ENCODE data around the gene THSD7B. TPM values are rescaled to one million over a fixed set of nuclear protein-coding genes. Genes with fewer than 3 reads are reported as not detected.
"Not testable (repeated sequence)": the region's sequence is repeated elsewhere in the genome, so short reads cannot be mapped to it uniquely, and the experiment has no call there.

The THSD7B gene
- total RNA-seq, 1 donor from 2014 or later, result 0.38 TPM

DNA sequence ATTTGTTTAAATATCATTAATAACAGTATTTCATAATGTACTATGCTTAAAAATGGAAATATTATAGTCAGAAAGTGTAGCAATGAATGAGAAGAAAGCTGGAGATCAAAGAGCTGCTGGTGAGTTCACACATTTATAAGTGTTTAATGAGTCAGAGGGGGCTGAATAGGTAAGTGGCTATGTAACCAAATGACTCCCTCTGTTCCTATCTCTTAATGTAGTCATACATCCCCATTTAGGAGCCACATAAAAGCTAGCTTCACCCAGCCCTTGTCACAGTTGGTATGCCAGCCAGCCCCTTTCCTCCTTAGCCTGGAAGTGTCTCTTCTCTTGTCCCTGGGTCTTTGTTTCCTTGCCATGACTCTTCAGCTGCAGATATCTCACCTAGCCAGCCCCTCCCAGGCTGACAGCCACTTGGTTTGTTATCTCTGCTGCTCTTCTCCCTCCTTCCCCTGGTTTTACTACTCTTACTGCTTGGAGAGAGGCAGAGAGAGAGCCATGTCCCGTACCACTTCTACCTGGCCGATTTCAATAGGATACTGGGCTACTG, 760.4 kb downstream of the THSD7B start:
- Histone ChIP-seq H3K36me3 (no peaks in the 10 kb centered on the region), H3K27ac (no peak overlapping the region), H3K4me1 (no peaks in the 10 kb centered on the region), H3K4me3 (no peak overlapping the region), H3K9me3 (no peaks in the 10 kb centered on the region), H3K27me3 (ENCODE audit: low read depth) (no peaks in the 10 kb centered on the region)
- no peak for ATAC-seq
- no peak for DNase-seq
- TF ChIP-seq, protein P1, sequence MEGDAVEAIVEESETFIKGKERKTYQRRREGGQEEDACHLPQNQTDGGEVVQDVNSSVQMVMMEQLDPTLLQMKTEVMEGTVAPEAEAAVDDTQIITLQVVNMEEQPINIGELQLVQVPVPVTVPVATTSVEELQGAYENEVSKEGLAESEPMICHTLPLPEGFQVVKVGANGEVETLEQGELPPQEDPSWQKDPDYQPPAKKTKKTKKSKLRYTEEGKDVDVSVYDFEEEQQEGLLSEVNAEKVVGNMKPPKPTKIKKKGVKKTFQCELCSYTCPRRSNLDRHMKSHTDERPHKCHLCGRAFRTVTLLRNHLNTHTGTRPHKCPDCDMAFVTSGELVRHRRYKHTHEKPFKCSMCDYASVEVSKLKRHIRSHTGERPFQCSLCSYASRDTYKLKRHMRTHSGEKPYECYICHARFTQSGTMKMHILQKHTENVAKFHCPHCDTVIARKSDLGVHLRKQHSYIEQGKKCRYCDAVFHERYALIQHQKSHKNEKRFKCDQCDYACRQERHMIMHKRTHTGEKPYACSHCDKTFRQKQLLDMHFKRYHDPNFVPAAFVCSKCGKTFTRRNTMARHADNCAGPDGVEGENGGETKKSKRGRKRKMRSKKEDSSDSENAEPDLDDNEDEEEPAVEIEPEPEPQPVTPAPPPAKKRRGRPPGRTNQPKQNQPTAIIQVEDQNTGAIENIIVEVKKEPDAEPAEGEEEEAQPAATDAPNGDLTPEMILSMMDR (IDR thresholded peaks at IDR 0.05), result no peak
- intact Hi-C loops (cut with DNase I), result no loop called here

DNA sequence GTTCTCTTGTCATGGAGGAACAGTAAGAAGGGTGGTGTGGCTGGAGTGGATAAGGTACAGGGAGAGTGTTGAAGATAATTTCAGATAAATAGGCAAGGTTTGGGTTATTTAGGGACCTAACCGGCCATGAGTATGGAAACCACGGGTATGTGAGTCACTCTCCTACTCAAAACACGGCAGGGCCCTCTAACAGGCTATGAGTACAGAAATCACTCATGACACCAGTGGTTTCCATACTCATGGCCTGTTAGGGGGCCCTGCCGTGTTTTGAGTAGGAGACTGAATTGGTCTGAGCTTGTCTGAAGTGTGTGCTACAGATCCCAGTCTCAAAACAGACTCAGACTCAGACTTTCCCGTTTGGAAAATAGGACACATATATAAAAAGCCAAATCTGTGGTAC, 770.6 kb downstream of the THSD7B start:
- Histone ChIP-seq H3K9me3 (no peaks in the 10 kb centered on the region), H3K4me3 (no peak overlapping the region), H3K27me3 (ENCODE audit: low read depth) (no peaks in the 10 kb centered on the region), H3K27ac (no peak overlapping the region), H3K36me3 (no peaks in the 10 kb centered on the region), H3K4me1 (no peaks in the 10 kb centered on the region)
- intact Hi-C loops (cut with DNase I), result no loop called here
- DNase-seq (no peak), ATAC-seq (no peak)
- TF ChIP-seq, protein P1 (IDR thresholded peaks at IDR 0.05), result no peak

DNA sequence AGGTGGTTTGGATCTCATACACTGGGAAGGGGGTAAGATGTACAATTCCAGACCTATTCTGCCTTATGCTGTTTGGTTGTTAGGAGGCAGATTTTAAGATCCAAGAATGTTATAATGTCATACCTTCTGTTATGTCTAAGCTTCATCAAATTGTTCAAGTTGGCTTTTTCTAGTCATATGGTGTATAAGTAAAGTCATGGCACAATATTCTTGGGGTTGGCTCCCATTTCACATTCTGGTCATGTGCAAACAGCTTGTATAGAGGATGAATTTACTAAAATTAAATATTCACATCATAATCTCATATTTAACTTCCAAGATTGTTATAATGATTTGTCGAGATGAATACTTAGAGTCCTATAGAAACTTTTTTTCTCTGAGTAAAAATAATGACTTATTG, 774.0 kb downstream of the THSD7B start:
- no peaks in the 10 kb centered on the region for H3K36me3 ChIP-seq
- TF ChIP-seq, protein P1 (IDR thresholded peaks at IDR 0.05), result no peak
- no peaks in the 10 kb centered on the region for H3K4me1 ChIP-seq
- DNase-seq (no peak), ATAC-seq (no peak)
- intact Hi-C loops (cut with DNase I), result no loop called here
- H3K9me3 ChIP-seq, result no peaks in the 10 kb centered on the region
- H3K4me3 ChIP-seq, result no peak overlapping the region
- no peaks in the 10 kb centered on the region for H3K27me3 ChIP-seq (ENCODE audit: low read depth)
- no peak overlapping the region for H3K27ac ChIP-seq

DNA sequence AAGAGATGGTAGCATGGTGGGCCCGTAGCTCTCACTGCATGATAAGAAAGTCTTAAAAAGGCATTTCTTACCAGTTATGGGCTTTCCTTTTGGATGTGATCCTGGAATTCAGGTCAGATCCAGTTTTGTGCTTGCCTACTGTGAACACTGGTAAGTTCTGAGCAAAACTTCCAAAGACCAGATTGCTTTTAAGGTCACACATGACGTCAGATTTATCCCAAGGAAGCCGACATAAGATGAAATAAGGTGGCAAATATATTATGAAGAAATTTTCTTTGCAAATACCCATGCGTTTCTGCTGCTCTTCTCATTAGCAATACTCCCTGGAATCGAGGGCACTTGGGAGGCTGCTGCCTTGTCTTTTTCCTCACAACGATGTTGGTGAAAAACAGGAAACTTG, 782.5 kb downstream of the THSD7B start:
- ATAC-seq, result no peak
- Histone ChIP-seq H3K9me3 (no peaks in the 10 kb centered on the region), H3K27ac (no peak overlapping the region), H3K27me3 (ENCODE audit: low read depth) (no peaks in the 10 kb centered on the region), H3K4me1 (no peaks in the 10 kb centered on the region), H3K4me3 (no peak overlapping the region), H3K36me3 (no peaks in the 10 kb centered on the region)
- intact Hi-C loops (cut with DNase I), result no loop called here
- TF ChIP-seq, protein P1 (IDR thresholded peaks at IDR 0.05), result no peak
- no peak for DNase-seq

DNA sequence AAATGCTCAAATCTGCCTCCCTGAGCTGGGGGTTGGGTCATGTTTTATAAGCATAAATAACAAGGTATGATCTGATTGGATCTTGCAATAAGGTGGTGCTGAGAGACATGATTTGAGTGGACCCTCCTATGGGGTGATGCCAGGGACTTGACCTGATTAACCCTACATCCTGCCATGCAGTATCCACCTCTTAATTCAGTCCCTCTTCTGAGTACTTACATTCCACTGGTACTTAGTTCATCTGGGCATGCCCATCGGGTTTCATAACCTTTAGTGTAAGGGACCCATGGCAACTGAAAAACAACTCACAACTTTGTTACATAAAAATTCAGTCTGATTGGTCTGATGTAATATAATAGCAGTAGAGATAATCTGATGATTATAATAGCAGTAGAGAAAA, 801.0 kb downstream of the THSD7B start:
- Histone ChIP-seq H3K4me1 (no peaks in the 10 kb centered on the region), H3K4me3 (no peak overlapping the region), H3K9me3 (no peaks in the 10 kb centered on the region), H3K36me3 (no peaks in the 10 kb centered on the region), H3K27ac (no peak overlapping the region), H3K27me3 (ENCODE audit: low read depth) (no peaks in the 10 kb centered on the region)
- intact Hi-C loops (cut with DNase I), result no loop called here
- DNase-seq (no peak), ATAC-seq (peak; percentile 93 to 94)
- TF ChIP-seq, protein P1 (IDR thresholded peaks at IDR 0.05), result no peak

DNA sequence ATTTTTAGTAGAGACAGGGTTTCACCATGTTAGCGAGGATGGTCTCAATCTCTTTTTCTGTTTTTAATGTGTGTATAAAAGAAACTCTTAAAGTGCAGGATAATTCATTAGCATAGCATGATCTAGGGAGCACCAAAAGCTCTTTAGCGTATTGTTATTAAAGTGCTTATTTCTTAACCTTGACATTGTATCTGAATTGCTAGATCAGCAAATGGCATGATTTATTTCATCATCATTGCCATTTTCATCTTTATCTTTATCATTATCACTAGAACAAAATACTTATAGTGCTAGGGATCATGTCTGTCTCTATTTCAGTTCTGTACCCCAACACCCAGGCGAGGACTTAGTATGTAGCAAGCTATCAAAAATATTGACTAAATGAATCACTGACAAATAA, 805.1 kb downstream of the THSD7B start:
- Histone ChIP-seq H3K27me3 (ENCODE audit: low read depth) (no peaks in the 10 kb centered on the region), H3K36me3 (no peaks in the 10 kb centered on the region), H3K4me1 (no peaks in the 10 kb centered on the region), H3K9me3 (no peaks in the 10 kb centered on the region), H3K4me3 (no peak overlapping the region), H3K27ac (no peak overlapping the region)
- no peak for DNase-seq
- ATAC-seq, result no peak
- TF ChIP-seq, protein P1 (IDR thresholded peaks at IDR 0.05), result no peak
- intact Hi-C loops (cut with DNase I), result no loop called here

DNA sequence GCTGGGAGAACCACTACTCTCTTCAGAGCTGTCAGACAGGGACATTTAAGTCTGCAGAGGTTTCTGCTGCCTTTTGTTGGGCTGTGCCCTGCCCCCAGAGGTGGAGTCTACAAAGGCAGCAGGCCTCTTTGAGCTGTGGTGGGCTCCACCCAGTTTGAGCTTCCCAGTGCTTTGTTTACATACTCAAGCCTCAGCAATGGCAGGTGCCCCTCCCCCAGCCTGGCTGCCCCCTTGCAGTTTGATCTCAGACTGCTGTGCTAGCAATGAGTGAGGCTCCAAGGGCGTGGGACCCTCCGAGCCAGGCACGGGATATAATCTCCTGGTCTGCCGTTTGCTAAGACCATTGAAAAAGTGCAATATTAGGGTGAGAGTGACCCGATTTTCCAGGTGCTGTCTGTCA, 822.5 kb downstream of the THSD7B start:
- ATAC-seq; intact Hi-C loops (cut with DNase I): not testable (repeated sequence)

DNA sequence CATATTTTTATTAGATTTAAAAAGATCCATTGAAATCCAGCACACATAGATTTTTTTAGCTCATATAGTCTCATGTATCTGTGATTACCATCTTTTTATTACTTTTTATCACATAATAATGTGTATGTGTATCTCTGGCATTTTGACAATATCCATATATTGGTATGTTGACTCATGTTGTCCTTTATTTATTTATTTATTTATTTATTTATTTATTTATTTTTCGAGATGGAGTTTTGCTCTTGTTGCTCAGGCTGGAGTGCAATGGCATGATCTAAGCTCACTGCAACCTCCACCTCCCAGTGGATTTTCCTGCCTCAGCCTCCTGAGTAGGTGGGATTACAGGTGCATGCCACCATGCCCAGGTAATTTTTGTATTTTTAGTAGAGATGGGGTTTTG, 823.2 kb downstream of the THSD7B start:
- H3K4me3 ChIP-seq; H3K27ac ChIP-seq; DNase-seq; H3K4me1 ChIP-seq; ATAC-seq; H3K27me3 ChIP-seq (ENCODE audit: low read depth); H3K36me3 ChIP-seq; intact Hi-C loops (cut with DNase I); H3K9me3 ChIP-seq: not testable (repeated sequence)

More for the DNA sequence above, 822.5 kb downstream of the THSD7B start:
- not testable (repeated sequence) for H3K27ac ChIP-seq; H3K4me1 ChIP-seq; H3K4me3 ChIP-seq; DNase-seq; H3K36me3 ChIP-seq; H3K9me3 ChIP-seq; H3K27me3 ChIP-seq (ENCODE audit: low read depth)
